NCI-H187 (cell line): ENCODE data around the gene NCAPH2.

Experiments used
- DNase-seq, 2 experiments: peaks; one replicate each; lab custom pipeline; 2025; lab: John Stamatoyannopoulos, UW

NCAPH2 gene

DNA sequence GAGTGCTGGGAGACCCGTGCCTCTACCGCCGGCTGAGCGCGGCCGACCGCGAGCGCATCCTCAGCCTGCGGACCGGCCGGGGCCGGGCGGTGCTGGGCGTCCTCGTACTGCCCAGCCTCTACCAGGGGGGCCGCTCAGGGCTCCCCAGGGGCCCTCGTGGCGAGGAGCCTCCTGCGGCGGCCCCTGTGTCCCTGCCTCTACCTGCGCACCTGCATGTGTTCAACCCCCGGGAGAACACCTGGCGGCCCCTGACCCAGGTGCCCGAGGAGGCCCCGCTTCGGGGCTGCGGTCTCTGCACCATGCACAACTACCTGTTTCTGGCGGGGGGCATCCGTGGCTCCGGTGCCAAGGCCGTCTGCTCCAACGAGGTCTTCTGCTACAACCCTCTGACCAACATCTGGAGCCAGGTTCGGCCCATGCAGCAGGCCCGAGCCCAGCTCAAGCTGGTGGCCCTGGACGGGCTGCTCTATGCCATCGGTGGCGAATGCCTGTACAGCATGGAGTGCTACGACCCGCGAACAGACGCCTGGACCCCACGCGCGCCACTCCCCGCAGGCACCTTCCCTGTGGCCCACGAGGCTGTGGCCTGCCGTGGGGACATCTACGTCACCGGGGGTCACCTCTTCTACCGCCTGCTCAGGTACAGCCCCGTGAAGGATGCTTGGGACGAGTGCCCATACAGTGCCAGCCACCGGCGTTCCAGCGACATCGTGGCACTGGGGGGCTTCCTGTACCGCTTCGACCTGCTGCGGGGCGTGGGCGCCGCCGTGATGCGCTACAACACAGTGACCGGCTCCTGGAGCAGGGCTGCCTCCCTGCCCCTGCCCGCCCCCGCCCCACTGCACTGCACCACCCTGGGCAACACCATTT is 41.1 kb downstream of the NCAPH2 start:
- DNase-seq, result no peak

DNA sequence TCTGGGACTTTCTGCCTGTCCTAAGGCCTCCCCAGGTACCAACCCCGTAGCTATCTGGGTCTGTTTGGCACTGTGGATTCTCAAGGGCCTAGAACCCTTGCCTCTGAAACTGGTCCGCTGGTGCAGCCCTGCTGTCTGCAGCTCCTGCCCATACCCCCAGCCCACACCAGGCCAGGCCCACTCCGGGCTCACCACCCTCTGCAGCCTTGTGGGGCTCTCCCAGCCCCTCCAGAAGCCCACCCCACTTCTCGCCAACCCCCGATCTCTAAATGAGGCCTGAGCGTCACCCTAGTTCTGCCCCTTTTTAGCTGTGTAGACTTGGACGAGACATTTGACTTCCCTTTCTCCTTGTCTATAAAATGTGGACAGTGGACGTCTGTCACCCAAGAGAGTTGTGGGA is 42.4 kb downstream of the NCAPH2 start:
- no peak for DNase-seq

DNA sequence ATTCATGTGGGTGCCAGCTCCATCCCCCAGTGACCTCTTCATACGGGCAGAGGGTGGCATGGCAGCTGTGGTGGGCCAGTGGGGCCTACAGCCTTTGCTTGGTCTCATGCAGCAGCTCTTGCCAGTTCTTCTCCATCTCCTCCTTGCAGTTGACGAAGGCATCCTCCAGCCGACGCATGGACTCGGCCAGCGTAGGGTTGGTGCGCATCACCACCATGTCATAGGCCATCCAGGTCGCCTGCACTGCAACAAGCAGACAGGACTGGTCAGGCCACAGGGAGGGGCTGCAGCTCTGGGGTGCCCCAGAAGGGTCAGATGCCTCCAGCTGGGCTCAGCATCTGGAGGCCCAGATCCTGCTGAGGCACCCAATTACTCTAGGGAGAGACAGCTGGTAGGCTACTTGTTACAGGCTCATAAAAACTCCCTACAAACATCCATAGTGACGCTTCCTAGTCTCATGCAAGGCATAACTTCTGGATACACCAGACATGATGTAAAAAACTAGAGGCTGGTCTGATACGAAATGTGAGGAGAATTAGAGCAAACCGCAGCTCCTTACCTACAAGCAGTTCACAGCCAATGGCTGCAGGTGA is 43.2 kb downstream of the NCAPH2 start:
- DNase-seq, result no peak

DNA sequence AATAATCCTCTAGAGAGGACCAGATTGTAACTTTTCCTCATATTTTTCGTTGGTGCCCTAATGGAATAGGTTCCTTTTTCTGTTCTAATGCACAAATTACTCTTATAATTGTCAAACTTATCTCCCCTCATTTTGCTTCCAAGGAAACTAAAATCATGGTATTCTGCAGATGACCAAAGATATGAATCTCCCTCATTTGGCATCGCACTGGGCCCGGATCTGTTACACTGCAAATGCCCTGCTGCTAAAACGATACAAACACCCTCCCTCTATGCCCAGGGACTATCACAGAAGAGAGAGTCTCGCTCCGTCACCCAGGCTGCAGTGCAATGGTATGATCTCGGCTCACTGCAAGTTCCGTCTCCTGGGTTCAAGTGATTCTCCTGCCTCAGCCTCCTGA is 45.3 kb downstream of the NCAPH2 start:
- no peak for DNase-seq

- DNase-seq, result no peak
Observed at GRCh38 chr22:50556703-50557102, 48.7 kb downstream of the NCAPH2 start.

DNA sequence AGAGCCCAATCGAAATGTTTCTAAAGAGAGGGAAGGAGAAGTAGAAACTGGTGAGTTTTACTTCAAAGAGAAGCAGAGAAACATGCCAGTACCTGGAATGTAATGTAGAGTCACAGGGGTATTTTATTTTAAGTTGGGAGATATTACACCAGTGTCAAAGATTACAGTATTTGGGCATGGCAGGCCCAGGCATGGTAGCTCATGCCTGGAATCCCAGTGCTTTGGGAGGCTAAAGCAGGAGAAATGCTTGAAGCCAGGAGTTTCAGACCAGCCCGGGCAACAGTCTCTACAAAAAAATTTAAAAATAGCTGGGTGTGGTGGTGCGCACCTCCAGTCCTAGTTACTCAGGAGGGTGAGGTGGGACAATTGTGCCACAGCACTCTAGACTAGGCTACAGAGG is 52.0 kb downstream of the NCAPH2 start:
- DNase-seq, result no peak

GRCh38 chr22:50561401-50562358 is 53.7 kb downstream of the NCAPH2 start:
- no peak for DNase-seq

- peak; percentile 12 to 68 for DNase-seq
Observed at GRCh38 chr22:50562523-50563412, 54.7 kb downstream of the NCAPH2 start, which contains the start of gene SYCE3. Gene SYCE3 (minus strand): TSS chr22:50562919. CDS start chr22:50556405, 6,514 bp downstream.

DNA sequence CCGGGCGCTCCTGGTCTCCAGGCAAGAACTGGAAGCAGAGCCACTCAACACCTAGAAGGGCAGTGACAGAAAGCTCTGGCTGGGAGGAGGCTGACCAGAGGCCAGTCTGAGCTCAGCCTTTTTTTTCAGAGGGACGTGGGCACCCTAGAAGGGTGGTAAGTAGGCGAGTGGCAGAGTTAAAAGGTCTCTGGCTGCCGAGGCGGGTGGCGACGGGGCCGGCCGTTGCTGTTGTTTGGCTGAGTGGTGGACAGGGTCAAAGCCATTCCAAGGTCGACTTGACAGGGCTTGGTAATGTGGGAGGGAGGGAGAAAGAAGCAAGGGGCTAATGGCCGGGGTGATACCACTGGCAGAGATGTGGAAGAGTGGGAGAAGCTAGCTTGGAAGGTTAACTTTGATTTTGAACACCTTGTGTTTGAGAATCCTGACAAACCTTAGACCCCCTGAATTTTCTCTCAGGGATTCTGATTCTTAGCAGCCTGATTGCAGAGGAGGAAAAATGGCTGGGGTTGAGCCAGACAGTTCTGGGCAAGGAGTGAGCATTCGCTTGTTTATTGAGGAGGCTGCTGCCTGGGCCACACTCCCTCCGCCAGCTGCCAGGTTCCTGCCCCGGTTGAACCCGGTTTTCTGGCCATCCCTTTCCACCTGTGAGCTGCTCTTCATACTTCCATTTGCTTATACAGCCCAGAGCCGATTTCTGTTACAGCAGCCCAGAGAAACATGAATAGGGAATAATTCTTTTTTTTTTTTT is 55.6 kb downstream of the NCAPH2 start:
- no peak for DNase-seq

DNA sequence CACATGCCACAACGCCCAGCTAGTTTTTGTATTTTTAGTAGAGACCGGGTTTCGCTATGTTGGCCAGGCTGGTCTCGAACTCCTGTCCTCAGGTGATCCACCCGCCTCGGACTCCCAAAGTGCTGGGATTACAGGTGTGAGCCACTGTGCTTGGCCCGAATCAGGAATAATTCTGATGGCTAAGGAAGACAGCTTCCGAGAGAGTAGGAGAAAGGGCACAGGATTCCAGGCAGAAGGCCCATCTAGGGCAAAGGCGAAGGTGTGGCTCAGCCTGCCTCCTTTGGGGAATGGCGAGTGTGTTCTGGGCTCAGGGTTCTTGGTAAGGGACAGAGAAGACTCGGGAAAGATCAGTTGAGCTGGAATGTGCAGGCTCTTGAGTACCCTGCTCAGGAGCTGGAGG is 56.3 kb downstream of the NCAPH2 start:
- DNase-seq, result no peak

DNA sequence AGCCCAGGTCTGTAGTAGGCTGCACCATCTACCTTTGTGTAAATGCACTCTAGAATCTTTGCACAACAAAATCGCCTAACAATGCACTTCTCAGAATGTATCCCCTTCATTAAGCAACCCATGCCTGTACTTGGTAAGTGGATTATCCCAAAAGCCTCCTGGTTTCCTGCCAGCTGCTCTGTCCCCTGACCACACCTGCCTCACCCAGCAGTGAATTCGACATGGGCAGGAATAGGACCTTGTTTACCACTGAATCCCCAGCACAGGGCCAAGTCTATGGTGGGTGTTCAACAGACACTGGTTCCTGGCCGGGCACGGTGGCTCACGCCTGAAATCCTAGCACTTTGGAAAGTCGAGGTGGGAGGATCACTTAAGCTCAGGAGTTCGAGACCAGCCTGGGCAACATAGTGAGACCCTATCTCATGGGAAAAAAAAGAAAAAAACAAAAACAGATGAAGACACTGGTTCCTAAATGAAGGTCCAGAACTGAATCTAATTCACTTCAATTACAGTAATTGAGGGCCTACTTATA is 59.8 kb downstream of the NCAPH2 start:
- no peak for DNase-seq

GRCh38 chr22:50568626-50569025 is 60.6 kb downstream of the NCAPH2 start:
- no peak for DNase-seq

- DNase-seq, result no peak
Observed at GRCh38 chr22:50569041-50569459, 61.0 kb downstream of the NCAPH2 start.

GRCh38 chr22:50569896-50570535 is 62.0 kb downstream of the NCAPH2 start:
- no peak for DNase-seq

- DNase-seq, result no peak
Observed at GRCh38 chr22:50570861-50571260, 62.8 kb downstream of the NCAPH2 start.

DNA sequence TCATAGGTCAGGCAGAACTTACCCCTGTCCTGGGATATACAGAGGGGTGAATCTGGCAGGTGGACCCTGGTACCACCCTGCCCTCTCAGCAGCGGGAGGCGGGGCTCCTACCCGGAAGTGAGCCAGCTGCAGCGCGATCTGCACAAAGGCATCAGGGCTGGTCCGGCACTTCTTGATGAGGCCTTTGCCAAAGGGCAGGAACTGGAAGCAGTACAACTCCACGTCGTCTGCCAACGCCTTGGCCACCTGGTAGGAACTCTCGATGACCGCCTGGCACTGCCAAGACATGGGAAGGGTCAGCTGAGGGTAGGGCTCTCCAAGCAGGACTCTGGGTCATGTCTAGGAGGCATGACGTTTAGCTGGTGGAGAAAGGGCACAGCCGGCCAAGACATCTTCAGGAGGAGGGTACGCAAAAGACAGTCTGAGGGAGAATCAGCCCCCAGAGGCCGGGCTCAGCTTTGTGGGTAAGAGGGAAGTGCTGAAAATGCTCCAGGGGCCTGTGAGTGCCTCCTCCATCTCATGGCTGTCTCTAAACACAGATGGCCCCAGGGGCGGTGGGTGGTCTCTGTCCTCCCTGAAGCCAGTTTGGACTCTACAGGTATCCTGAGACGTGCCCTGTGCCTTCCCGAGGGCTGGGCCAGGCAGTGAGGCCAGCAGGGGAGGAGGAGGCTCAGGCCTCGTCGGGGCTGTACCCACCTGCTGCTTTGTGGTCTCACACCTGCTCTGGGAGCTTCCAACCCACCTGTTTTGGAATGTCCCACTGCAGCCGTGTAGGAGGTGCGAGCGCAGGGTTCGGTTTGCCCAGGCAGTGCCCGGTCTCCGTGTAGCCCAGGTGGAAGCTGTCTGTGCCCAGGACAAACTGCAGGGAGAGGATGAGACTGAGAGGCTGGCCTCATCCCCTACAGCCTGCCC is 63.5 kb downstream of the NCAPH2 start:
- no peak for DNase-seq

DNA sequence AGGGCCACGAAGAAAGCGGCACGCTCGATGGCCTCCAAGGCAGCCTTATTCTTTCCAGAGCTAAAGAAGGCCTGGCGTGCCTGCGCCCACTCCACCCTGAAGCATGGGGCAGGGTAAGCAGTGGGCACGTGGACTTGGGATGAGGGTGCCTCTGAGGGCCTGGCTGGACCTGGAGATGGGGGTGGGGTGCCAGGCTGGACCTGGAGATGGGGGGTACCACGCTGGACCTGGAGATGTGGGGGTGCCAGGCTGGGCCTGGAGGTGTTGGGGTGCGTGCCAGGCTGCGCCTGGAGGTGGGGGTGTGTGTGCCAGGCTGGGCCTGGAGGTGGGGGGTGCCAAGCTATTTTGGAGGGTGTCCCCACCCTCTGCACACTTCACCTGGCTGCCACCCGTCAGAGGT is 64.9 kb downstream of the NCAPH2 start:
- DNase-seq, result no peak

GRCh38 chr22:50573491-50574382 is 65.7 kb downstream of the NCAPH2 start:
- DNase-seq, result no peak
